Mesodermal cell (in vitro differentiated cells): ENCODE results near the gene ACOT2. TPM values are rescaled to one million over a fixed set of nuclear protein-coding genes. Genes with fewer than 3 reads are reported as not detected.
"Not testable (repeated sequence)": the region's sequence is repeated elsewhere in the genome, so short reads cannot be mapped to it uniquely, and the experiment has no call there.

Experiments
- H3K27ac ChIP-seq: 2 replicates; pipeline ENCODE4 v1.7.0; 2013; ENCODE audit warnings: mild to moderate bottlenecking, low read depth, low read length, moderate library complexity; ENCODE audit not compliant: severe bottlenecking
- H3K36me3 ChIP-seq: 2 replicates; pipeline ENCODE4 v1.7.1; 2013; ENCODE audit warnings: mild to moderate bottlenecking, low read length, moderate library complexity; ENCODE audit not compliant: control insufficient read depth, insufficient read depth
- H3K4me1 ChIP-seq: one replicate; pipeline ENCODE4 v1.7.1; 2013; ENCODE audit warnings: mild to moderate bottlenecking, low read length; ENCODE audit not compliant: insufficient read depth, control insufficient read depth, poor library complexity, severe bottlenecking
- H3K4me3 ChIP-seq: 2 replicates; pipeline ENCODE4 v1.7.0; 2013; ENCODE audit warnings: low read length, control low read depth, mild to moderate bottlenecking; ENCODE audit not compliant: insufficient read depth, poor library complexity, severe bottlenecking; ENCODE audit errors: extremely low read depth
- H3K9me3 ChIP-seq: 2 replicates; pipeline ENCODE4 v1.7.1; 2013; ENCODE audit warnings: mild to moderate bottlenecking, low read length, moderate library complexity; ENCODE audit not compliant: control insufficient read depth
- WGBS, 2 experiments: methylation state at CpG; one replicate each; pipeline ENCODE4 v1.1.5; 2013; ENCODE audit warnings: missing lambda C conversion rate in 2 of 2; ENCODE audit not compliant: insufficient coverage in 2 of 2; 5-methylcytosine and 5-hydroxymethylcytosine counted together
- polyA plus RNA-seq, 2 experiments: library from polyadenylated mRNA; stranded (reverse); fragments of 50-300 nt; gene quantifications; one replicate each; pipeline ENCODE4 v1.2.3, GENCODE V29; 2013

Gene ACOT2, protein sequence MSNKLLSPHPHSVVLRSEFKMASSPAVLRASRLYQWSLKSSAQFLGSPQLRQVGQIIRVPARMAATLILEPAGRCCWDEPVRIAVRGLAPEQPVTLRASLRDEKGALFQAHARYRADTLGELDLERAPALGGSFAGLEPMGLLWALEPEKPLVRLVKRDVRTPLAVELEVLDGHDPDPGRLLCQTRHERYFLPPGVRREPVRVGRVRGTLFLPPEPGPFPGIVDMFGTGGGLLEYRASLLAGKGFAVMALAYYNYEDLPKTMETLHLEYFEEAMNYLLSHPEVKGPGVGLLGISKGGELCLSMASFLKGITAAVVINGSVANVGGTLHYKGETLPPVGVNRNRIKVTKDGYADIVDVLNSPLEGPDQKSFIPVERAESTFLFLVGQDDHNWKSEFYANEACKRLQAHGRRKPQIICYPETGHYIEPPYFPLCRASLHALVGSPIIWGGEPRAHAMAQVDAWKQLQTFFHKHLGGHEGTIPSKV
- polyA plus RNA-seq (2013, experiment 1 of 2), result 11.2 TPM
- polyA plus RNA-seq (2013, experiment 2 of 2), result 10.8 TPM

DNA sequence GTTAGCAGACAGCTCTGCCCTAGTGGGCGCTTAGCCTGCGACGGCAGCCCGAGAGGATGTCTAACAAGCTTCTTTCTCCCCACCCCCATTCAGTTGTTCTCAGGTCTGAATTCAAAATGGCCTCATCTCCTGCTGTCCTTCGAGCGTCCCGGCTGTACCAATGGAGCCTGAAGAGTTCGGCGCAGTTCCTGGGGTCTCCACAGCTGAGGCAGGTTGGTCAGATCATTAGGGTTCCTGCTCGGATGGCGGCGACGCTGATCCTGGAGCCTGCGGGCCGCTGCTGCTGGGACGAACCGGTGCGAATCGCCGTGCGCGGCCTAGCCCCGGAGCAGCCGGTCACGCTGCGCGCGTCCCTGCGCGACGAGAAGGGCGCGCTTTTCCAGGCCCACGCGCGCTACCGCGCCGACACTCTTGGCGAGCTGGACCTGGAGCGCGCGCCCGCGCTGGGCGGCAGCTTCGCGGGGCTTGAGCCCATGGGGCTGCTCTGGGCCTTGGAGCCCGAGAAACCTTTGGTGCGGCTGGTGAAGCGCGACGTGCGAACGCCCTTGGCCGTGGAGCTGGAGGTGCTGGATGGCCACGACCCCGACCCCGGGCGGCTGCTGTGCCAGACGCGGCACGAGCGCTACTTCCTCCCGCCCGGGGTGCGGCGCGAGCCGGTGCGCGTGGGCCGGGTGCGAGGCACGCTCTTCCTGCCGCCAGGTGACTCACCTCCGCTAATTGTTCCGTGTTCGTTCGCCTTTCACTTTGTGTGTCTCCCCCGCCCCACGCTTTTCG lies at the start of gene ACOT2:
Gene ACOT2 (plus strand): TSS at position 29 of the 774 bp plus-strand sequence. CDS start 28 bp downstream, at position 57.
- WGBS, 2 experiments, result 2 to 3% methylated on average over 32 of the region's 83 CpGs
- H3K4me1 ChIP-seq, result not testable (repeated sequence)
- peak within 1 kb of the TSS; percentile 49 for H3K27ac ChIP-seq

DNA sequence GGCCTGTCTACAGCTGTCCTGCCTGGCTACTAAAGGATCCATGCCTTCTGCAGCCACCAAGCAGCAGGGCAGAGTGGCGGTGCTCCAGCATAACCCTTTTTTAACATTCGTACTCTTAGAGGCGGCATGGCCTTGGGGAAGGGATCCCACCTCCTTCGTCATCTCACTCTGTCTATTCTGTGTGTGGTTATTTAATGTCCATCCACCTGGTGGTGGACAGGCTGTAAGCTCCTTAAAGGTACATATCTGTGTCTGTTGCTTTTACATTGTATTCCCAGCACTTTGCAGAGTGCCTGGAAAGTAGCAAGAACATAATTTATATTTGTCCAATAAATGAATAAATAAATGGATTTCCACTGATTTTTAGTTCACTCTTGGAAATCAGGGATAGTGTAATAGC lies 47.8 kb upstream of the ACOT2 start:
- Histone ChIP-seq H3K4me1 (no peaks in the 10 kb centered on the region), H3K27ac (no peak overlapping the region), H3K4me3 (no peak overlapping the region), H3K36me3 (no peaks in the 10 kb centered on the region), H3K9me3 (no peaks in the 10 kb centered on the region)
- 94 to 100% methylated on average over 1 to 2 of the region's 4 CpGs for WGBS, 2 experiments

More for the DNA sequence above, at the start of gene ACOT2:
- not testable (repeated sequence) for H3K9me3 ChIP-seq, H3K36me3 ChIP-seq
- peak within 1 kb of the TSS; percentile 47 for H3K4me3 ChIP-seq

DNA sequence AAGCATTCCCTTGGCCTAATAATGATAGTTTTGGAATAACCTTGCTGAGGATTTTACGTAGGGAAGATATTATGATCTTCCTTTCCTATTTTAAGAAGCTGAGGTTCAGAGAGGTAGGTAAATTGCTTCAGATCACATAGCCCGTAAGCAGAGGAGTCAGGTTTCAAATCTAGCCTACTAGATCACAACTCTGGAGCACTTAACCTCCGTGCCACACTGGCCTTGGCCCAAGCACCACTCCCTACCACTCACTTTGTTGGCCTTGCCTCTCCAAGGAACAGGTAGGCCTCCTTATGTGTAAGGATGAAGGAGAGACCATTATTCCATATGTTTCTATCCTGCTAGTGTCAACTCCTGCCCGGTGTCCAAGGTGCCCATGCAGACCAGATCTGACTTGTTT lies 44.5 kb upstream of the ACOT2 start:
- no peak overlapping the region for H3K27ac ChIP-seq
- H3K36me3 ChIP-seq, result no peaks in the 10 kb centered on the region
- no peak overlapping the region for H3K4me3 ChIP-seq
- 75 to 93% methylated on average over 2 of the region's 4 CpGs for WGBS, 2 experiments
- no peaks in the 10 kb centered on the region for H3K9me3 ChIP-seq
- no peaks in the 10 kb centered on the region for H3K4me1 ChIP-seq

DNA sequence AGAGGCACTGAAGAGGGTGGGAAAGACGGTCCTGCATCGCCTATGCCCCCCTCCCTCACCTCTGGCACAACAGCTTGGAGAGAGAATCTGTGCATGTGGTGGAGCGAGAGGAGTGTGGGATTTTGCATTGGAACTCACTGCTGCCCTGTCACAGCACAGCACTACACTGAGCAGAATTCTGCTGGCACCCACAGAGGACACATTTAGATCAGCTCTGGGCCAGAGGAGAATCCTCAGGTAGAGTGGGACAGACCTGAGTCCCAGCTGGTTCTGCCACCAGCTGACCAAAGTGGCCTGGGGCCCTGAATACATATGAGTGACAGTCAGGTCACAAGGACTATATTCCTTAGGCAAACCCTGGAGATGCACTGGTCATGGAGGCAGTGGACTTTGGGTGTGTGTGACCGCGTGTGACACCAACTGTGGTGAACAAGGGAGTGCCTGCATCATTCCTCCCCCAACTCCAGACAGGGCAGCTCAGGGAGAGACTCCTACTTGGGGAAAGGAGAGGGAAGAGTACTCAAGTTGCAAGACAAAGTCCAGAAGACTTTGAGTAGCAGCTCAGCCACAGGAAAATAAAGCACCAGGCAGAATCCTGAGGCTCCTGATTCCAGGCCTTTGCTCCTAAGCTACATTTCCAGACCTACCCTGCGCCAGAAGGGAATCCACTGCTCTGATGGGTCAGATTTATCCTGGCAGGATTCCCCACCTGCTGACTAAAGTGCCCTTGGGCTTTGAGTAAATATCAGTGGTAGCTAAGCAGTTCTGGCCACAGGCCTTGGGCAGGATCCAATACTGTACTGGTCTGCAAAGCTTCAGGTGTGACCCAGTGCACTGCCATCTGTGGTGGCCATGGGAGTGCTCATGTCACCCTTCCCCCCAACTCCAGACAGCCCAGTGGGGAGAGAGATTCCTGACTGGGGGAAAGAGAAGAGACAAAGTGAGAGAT lies 42.7 kb upstream of the ACOT2 start:
- Histone ChIP-seq H3K27ac (no peak overlapping the region), H3K4me3 (no peak overlapping the region), H3K36me3 (no peaks in the 10 kb centered on the region), H3K4me1 (no peaks in the 10 kb centered on the region), H3K9me3 (no peaks in the 10 kb centered on the region)
- WGBS, 2 experiments, result 87 to 92% methylated on average over 1 to 3 of the region's 6 CpGs

DNA sequence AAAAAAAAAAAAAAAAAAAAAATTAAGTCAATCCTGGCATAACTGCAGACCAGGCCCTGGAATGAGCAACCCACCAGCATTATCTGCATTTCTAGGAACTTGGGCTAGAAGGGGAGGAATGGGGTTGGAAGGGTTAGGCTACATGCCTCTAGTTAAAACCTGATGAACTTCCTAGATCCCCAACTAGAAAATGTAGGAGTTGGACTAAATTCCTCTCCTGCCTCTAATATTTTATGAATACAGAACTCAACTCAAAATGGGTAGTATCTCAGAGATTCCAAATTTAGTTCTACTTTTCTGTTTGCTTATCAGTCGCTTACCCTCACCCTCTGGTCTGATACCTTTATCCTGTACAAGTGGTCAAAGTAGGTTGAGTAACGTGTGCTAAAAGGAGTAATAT lies 39.7 kb upstream of the ACOT2 start:
- not testable (repeated sequence) for H3K27ac ChIP-seq, H3K4me3 ChIP-seq, H3K36me3 ChIP-seq, H3K4me1 ChIP-seq, H3K9me3 ChIP-seq
- no CpG with 5 or more reads among the region's 2 CpGs for WGBS, 2 experiments

DNA sequence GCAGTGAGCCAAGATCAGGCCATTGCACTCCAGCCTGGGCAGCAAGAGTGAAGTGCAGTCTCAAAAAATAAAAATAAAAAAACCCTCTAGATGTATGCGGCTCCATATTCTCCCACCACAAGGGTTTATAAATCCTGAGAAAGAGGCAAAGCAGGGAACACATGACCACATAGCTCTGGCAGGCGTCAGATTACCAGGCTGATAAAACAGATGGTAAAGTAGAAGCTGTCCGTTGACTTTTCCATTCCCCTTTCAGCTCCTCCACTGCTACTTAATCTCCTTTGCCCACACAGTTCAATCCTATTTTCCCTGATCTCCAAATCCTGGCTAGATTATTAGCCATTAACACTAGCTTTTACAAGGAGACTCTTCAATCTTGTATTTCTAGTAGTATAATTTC lies 37.0 kb upstream of the ACOT2 start:
- H3K4me3 ChIP-seq, H3K36me3 ChIP-seq, H3K4me1 ChIP-seq, H3K9me3 ChIP-seq, H3K27ac ChIP-seq: not testable (repeated sequence)
- WGBS, 2 experiments, result no CpG with 5 or more reads among the region's 3 CpGs

DNA sequence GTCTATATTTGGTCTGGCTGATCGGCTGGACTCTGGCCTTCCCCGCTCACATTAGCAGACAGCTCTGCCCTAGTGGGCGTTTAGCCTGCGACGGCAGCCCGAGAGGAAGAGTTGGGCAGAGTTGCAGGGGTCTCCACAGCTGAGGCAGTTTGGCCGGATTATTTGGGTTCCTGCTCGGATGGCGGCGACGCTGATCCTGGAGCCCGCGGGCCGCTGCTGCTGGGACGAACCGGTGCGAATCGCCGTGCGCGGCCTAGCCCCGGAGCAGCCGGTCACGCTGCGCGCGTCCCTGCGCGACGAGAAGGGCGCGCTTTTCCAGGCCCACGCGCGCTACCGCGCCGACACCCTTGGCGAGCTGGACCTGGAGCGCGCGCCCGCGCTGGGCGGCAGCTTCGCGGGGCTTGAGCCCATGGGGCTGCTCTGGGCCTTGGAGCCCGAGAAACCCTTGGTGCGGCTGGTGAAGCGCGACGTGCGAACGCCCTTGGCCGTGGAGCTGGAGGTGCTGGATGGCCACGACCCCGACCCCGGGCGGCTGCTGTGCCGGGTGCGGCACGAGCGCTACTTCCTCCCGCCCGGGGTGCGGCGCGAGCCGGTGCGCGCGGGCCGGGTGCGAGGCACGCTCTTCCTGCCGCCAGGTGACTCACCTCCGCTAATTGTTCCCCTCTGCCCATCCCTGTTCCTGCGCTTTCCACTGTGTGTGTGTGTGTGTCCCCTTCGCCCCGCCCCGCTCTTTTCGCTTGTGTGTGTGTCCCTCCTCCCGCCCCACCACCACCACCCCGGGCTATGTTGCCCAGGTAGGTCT lies 31.6 kb upstream of the ACOT2 start:
- H3K4me1 ChIP-seq, H3K36me3 ChIP-seq, H3K9me3 ChIP-seq: not testable (repeated sequence)
- 0% methylated on average over 1 to 5 of the region's 84 CpGs for WGBS, 2 experiments
- Histone ChIP-seq H3K27ac (peak overlapping the region; percentile 69), H3K4me3 (peak overlapping the region; percentile 26)

DNA sequence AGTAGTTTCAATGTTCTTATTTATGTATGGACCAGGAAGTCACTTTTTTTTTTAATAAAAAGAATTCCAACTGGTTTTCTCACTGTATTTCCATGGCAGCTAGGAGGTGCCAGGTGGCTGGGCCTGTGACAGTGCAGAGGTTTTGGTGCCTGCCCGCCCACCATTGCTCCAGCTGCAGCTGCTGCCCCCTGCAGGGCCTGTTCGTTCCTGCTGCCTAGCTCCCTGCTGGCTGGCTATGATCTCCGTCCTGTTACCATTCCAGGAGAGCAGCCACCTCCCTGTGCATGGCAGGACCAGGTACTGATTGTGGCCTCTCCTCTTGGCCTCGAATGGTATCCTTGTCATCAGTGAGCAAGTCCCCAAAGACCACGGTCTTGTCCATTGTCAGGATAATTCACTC lies 30.0 kb upstream of the ACOT2 start:
- not testable (repeated sequence) for H3K36me3 ChIP-seq, H3K9me3 ChIP-seq, H3K4me1 ChIP-seq, H3K27ac ChIP-seq, H3K4me3 ChIP-seq
- 22 to 40% methylated on average over 1 to 2 of the region's 5 CpGs for WGBS, 2 experiments

DNA sequence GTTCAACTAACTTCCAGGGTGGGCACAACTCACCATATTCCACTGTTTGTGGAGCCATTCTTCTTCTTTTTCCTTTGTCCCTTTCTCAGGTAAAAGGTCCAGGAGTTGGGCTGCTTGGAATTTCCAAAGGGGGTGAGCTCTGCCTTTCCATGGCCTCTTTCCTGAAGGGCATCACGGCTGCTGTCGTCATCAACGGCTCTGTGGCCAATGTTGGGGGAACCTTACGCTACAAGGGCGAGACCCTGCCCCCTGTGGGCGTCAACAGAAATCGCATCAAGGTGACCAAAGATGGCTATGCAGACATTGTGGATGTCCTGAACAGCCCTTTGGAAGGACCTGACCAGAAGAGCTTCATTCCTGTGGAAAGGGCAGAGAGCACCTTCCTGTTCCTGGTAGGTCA lies 26.1 kb upstream of the ACOT2 start:
- H3K4me3 ChIP-seq, H3K36me3 ChIP-seq, H3K9me3 ChIP-seq, H3K4me1 ChIP-seq, H3K27ac ChIP-seq: not testable (repeated sequence)
- no CpG with 5 or more reads among the region's 7 CpGs for WGBS, 2 experiments

DNA sequence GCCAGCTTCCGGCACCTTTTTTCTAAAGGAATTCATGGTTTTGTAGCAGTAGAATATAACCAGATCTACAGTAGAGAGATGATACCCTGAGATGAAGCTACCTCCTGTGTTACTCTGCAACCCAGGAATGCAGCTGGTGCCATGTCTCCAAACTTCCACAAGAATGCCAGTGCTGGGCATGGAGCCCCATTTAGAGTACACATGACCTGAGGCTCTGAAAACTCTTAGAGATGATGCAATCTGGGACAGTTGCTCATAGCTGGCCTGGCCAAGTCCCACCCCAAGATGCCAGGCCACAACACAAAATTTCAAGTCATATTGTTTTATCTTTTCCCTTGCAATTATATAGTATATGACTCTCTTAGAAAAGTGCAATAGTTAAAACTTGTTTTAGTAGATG lies 23.7 kb upstream of the ACOT2 start:
- H3K9me3 ChIP-seq, H3K4me3 ChIP-seq, H3K4me1 ChIP-seq, H3K27ac ChIP-seq, H3K36me3 ChIP-seq: not testable (repeated sequence)
- no CpG with 5 or more reads among the region's 1 CpG for WGBS, 2 experiments
